EL (cell line): ENCODE measurements around the gene DLG2.

Experiments
- DNase-seq: peaks from one replicate; pipeline ENCODE4 v3.0.0-alpha.2; 2016

Gene DLG2

DNA sequence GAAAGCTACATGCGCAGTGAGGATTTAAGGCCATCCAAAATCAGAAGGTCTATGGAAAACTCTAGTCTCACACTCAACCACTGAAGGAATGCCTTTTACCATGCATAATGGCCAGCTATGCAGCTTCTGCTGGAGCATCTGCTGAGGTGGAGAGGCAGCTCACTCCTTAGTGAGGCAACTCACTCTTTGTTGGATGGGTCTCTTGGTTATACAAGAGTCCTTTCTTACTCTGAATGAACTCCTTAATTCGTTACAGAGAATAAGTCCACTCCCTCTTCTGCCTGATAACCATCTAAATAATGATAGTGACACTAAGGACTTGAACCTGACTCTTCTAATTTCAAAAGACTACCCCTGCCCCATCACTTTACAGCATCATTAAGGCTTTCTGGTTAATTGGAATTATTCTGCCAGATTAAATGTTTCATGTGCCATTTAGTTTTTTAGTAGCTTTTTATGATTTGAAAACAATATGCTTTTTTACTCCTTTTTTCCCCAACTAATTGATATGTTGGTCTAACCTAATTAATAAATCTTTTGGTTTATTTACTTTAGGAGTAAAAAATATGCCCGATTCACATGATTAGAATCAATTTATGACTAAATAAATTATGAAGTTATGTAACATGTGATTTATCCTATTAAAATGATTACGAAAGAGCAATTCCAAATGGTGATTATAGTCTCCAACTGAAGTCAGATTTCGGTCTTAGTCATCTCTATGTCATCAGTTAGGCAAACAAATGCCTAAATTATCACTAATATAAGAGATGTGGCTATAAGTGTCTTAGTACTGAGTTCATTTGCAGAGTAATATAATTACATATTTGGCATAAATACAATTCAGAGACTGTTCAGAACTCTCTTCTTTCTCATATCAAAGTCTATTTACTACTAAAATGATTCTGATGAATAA lies 2054.3 kb downstream of the DLG2 start:
- peak; percentile 51 for DNase-seq

DNA sequence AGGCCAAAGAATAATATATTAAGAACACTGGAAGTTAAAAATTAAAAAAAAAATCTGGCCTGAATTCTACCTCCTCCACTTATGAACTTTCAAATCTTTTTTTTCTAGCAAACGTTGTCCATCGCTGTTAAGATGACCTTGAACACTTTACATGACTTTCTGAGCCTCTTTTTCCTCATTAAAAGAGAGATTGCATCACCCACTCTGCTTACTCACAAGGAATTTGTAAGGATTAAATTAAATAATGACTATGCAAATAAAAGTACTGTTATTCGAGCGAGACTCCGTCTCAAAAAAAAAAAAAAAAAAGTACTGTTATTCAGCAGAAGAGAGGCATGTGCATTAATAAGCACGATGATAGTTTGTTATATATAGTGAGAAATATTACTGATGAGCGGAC lies 2055.8 kb downstream of the DLG2 start:
- DNase-seq = peak; percentile 13

DNA sequence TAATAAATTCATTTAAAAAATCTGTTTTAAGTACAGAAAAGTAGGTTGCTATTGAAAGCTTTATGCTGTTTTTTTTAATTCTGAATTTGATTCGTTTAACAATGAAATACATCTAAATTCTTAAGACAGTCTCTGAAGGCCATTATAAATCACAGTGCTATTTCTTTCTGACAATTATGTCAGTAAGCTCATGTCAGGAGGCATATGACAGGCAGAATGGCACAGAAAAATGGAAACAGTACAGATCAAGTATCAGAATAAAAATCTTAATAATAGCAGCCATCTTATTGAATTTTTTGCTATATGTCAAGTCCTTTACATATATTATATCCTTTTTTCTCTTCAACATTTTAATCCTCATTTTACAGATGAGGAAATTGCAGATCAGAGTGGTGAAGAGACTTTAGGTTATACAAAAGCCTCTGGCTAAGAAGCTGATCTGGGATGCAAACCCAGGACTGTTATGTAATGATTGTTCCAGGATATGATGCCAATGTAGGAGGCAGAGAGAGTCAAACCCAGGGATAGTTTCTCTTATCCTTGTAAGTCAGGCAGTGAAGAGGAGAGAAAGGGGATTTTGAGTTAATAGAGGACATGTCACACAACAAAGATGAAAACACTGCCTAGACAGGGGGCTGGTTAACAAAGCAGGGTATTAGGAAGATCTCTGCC lies 2057.9 kb downstream of the DLG2 start:
- DNase-seq = no peak

DNA sequence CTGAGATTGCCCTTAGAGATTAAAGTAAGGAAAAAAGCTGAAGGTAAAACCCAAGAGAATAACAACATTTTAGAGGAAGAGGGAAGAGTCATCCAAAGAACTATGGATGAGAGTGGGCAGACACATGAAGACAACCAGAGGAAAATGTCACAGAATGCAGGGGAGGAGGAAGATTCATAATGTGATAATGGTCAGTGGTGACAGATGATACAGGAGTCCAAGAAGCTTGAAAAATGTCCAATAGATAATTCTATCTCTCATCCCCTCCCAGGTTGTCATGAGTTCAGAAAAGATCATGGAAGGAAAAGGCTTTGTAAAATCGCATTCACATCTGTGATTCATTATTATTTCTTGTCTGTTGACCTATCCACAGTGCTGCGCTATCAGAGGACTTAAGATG lies 2058.6 kb downstream of the DLG2 start:
- DNase-seq = no peak

DNA sequence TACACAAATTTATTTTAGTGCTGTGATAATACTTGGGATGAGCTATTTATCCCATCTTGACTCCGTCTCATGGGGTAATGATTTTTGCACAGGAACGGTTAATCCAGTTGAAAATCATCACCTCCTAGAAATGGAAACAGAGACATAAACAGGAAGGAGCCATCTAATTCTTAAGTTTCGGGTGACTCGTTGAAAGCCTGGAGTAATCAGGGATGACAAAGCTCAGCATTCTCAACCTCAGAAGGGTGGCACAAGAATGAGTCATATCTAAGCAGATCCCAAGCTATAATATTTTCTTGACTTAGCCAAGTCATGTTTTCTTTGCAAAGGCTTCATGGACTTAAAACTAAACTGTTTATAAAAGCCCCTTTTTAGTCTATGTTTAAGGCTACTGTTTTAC lies 2060.2 kb downstream of the DLG2 start:
- peak; percentile 56 for DNase-seq

DNA sequence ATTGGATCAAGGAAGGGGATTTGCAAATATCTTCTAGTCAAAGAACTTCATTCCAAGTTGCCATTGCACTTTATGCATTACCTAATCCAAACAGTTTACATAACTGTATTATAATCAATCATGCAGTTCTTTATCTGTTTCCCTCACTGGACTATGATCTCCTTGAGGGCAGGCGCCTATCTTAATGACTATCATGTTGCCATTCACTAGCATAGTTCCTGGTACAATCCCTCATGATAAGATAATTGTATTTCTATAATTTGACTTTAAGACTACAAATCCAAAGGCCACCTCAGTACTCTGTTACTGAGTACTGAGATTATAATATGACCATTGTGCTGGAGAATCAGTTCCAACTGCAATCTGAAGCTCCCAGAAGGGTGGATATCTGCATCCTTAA lies 2062.3 kb downstream of the DLG2 start:
- no peak for DNase-seq

DNA sequence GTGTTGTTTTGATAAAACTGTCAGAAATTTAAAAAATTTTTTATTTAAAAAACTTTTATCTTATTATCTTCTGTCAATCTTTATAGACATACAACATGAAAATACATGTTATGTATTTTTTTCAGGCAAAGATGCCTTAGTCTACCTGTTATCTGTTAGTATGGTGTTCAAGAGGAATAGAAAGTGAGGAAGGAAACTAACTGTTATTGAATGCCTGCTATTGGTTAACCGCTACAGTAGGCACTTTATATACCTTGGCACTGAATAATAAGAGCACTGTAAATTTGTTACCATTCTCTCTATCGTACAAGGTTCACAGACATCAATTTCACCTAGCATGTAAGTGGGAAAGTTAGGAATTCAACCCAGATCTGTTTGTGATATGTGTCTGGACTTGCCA lies 2068.9 kb downstream of the DLG2 start:
- DNase-seq = no peak

DNA sequence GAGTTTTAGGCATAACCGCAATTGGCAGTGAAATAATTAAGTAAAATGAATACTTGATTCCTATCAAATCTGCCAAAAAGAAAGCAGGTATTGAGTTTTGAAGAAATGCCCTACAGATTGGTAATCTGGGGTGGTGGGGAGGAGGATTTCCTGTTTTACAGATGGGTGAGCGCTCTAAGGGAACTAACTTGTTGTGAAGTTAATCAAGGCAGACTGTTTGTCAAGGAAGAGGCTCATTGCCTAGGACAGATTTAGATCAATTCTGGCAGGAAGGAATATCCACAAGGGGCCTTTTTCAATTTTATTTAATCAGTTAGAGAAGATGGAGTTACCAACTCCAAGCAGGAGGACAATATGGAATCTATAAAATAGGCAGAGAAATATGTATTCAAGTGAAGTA lies 2069.5 kb downstream of the DLG2 start:
- DNase-seq = no peak

DNA sequence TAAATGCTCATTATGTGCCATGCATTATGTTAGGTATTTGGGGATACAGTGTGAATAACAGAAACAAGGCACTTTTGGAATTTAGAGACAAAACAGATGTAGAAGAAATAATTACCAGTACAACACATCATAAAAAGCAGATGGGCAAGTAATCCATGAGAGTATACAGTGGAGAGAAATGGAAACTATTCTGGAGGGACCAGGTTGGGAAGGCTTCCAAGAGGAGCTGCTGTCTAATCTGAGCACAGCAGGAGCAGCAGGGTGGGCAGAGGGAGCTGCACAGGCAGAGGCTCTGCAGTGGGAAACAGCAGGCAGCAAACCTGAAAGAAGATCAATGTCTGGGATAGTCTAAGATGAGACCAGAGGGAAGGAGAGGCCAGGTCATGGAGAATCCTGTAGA lies 2072.3 kb downstream of the DLG2 start:
- DNase-seq = no peak

DNA sequence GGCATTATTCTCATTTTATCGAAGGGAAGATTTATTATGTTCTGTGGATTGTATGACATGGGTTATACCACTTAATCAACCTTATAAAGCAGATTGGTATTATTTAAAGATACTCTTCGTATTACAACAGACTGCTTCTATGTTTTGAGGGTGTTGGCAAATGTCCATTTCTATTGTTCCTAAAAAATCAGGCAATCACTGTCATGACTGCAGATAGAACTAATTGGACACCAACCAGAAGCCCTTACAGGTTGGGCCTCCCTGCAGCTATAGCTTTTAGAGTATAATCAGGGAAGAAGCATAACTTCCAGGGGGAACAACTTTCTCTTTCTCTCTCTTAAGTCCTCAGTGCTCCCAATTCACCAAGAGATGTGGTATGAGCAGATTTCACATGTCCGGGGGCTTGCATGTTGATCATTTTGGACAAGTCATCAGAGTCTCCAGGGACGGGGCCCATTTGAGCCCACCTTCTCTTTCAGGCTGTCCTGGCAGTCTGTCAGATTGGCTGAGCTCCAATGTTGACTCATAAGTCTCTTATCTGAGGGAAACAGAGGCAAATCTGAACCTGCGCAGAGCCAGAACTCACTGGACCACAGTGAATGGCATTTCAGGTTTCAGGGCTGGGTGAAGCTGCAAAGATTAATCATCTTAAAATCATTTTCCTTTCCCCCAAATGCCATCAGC lies 2077.0 kb downstream of the DLG2 start:
- no peak for DNase-seq

DNA sequence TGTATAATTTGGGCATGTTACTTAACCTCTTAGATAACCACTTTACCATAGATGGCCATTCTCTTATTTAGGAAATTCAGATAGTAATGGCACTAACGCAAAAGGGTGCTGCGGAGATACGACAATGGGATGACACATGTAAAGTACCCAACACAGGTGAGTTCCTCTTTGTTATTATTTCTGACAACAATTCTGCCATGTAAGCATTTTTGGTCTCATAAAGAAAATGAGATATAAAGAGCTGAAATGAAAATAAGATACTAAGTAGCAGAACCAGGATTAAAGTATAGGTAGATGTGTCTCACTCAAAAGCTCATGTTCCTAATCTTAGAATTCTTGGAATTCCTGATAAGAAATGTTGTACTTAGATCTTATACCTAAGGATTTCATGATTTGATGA lies 2080.8 kb downstream of the DLG2 start:
- no peak for DNase-seq

DNA sequence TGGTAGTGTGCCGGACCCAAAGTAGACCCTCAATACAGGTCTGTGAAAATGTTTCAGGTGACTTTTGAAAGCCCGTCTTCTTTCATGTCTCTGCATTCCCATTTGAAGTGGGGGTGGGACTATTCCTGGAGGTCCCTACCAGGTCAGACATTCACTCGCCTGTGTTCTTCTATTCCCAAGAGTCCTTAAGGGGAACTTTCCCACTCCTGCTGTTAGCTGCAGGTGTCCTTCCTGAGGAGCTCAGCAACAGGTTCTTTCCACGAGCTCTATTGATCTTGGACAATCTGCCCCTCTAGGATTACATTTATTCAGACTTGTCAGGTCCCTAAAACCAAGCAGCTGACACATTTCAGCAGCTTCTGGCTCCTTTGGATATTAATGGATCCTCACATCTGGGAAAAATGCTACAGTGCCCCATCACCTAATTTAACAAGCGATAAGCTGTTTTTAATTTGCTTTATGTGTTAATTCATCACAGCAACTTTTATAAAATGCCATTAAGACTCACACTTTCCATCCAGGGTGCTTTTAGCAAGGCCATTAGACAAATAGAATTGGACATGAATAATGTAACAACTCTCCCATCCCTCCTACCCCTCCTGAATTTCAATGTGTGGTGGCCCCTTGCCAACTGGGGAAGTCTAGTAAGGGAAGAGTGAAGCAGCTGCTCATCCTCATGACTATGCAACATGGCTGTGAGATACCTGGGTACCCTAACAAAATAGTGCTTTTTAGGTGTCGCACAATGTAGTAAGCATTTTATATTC lies 2081.5 kb downstream of the DLG2 start:
- DNase-seq = no peak

DNA sequence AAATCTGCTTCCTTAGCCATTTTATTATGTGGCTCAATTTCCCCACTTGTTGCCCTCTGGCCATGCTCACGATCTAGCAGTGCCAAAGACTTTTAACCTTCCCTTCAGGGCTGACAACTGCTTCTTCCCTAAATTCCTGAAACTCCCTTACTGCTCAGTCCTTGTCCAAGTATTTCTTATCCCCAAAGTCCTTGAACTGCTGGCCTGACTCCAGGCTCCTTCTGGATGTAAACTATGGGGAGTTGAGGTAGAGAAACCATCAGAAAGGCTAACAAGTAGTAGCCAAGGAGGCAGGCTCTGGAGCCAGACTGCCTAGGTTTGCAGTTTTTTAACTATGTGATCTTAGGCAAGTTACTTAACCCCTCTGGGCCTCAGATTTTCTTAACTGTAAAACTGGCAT lies 2082.3 kb downstream of the DLG2 start:
- DNase-seq = no peak

DNA sequence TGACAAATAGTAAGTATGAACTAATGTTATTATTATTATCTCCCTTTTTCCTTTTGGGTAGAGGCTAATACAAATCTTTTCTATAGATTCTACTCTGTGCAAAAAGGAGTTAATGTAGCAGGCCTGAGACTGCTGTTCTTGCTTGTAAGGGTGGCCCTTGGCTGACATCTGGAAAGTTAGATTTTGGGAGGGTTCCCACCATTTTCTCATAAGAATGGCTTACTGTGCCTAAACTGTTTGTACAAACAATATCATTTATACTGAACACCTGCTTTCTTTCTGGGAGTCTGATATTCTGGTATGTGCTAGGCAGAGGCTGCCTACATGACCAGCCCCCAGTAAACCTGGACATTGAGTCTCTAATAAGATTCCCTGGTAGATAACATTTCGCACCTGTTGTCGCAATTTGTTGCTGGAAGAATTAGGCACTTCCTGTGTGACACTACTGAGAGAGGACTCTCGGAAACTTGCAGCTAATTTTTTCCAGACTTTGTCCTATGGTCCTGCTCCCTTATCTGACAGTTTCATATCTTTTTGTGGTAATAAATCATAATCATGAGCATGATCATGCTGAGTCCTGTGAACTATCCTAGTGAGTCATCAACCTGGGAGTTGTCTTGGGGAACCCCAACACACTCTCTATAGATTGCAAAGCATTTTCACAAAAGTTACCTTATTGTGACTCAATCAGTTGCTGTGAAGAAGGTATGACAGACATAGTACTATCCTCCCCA lies 2083.3 kb downstream of the DLG2 start:
- no peak for DNase-seq

DNA sequence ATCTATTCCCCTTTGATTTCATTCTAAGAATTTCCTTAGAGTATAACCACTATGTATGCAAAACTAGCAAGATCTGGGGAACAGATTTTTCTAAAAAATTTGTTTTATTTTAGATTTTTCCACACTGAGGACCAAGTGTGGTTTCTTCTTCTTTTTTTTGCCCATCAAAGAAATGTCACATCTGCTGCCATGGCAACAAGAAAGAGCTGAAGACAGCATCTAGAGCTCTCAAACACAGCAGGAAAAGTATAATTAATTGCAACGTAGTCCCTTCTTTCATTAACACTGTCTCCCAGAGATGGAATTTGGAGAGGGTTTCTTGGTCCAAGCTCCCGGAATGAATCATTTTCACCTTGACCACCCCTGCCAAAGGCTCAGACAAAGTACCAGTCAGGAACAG lies 2084.3 kb downstream of the DLG2 start:
- no peak for DNase-seq

DNA sequence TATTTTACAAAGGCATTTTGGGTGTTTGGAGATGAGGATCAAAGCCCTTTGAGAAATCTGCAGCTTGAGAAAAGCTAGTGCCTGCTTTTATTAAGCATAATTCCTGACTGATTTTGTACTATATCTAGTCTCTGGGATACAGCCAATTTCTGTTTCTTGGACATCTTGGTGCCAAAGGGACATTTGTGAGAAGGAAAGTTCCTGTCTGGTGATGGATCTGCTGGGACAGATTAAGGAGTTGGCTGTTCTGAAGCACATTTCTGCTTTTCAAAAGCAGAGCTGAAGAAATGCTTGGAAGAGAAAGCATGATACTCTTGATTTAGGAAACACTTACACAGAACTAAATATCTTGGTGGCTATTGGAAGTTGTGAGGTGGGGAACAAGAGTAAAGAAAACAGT lies 2086.4 kb downstream of the DLG2 start:
- no peak for DNase-seq

DNA sequence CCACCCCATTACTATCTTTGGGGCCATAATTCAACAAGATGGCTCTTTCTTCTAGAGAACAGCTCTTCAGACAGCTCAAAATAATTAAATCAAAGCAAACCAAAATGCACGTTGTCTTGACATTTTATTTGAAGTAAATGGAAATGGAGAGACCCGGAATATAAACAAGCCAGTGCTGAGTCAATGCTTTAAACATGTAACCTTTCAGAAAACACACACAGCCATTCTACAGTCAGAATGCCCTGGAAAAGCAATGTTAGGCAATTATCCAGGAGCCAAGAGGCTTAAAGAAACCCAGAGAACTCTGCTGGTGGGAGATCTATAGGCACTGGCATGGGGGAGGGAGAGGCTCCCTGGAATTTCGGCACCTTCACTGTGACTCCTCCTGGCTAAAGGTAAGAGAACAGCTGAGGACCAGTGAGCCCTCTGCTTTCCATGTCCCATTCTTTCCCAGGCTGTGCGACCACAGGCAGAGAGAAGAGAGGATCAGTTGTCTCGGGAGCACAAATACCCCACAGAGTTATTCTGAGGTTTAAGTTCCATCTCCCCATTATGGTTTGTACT lies 2086.9 kb downstream of the DLG2 start:
- DNase-seq = no peak

DNA sequence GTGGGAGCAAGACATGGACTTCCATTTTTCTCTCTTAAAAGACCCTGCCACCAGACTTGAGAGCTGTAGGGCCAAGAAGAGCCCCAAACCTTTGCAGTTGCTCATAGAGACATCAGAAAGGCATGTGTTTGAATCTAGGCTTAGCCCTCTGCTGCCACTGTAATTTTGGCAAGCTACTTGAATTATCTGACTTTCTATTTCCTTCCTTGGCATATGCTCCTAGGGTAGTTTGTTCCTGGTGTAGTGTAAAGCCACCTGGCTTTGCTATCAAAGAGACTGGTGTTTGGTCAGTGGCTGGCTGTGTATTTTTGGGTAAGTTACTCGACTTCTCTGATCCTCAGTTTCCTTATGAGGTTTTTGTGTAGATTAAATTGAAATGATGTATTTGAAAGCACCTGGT lies 2088.9 kb downstream of the DLG2 start:
- DNase-seq = no peak

DNA sequence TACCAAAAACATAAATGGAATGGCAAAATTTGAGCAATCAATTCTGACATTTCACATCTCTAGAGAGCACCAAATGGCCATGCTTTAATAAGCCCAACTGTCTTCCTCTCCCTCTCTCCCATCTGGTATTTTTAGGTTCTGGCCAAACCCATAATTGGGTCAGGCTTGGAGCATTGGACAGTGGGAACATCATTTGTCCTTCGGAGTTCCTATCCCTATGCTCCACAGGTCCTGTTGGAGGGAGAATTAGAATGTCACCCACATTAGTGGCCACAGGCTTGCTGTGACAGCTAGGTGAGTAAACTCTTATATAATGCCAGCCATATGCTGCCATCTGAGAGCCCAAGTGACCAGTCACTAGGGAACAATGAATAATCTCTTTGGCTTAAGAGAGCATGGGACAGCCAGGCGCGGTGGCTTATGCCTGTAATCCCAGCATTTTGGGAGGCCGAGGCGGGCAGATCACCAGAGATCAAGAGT lies 2090.0 kb downstream of the DLG2 start:
- no peak for DNase-seq

DNA sequence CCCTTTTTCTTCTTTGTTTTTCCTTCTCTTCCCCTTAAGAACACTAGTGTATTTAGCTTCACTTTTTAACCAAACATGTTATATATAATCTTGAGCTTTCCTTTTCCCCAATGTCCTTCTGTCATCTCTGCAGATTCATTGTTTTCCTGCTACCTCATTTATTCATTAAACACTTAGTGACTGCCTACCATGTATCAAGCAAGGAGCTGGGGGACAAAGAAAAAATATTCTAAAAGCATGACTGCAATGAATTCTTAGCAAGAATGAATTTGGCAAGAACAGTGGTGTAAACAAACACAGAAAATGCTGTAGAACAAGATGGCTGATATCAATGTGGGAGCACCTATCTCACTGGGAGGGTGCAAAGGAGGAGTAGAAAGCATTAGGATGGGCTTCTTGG lies 2094.0 kb downstream of the DLG2 start:
- no peak for DNase-seq

DNA sequence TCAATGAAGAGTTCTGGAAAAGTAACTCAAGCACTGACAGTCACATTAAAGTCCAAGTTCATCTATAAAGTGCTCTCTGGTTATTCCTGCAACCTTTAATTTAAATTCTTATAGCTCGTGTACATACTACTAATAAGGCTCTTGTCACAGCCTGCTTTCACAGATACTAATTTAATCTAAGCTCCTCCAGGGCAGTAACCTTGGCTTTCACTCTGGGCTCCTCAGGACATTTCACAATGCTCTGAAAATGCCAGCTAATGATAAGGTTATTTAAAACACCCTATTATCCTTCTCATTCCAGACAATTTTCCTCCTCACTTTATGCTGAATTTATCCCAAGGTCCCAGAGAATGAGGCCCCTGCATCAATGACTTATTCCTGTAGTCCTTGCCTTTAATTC lies 2098.3 kb downstream of the DLG2 start:
- no peak for DNase-seq

DNA sequence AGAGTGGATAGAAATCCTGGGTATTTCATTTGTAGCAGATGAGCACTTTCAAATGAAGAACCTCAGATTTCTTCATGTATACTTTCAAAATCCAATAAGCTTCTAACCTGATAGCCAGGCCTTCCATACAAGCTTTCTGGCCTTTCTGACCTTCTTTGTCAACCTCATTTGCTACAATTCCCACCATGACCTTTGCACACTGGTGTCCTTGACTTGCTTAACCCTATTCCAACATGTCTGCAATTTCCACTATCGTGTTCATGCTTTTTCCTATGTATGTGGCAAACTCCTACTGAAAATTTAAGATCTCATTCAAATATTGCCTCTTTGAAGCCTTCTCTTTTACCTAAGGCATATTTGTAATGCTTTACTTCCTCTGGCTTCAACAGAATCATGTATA lies 2098.9 kb downstream of the DLG2 start:
- DNase-seq = no peak
